GM18498 (cell line): Measurements from ENCODE around the gene PVRIG.
A peak's percentile ranks its signal among the peaks of the same experiment; 100 is the strongest.
"Not testable (repeated sequence)": the region's sequence is repeated elsewhere in the genome, so short reads cannot be mapped to it uniquely, and the experiment has no call there.

ENCODE experiments used
- ATAC-seq: cut with Tn5 transposase; IDR thresholded peaks from one replicate; pipeline ENCODE4 v1.9.1; 2021; ENCODE audit warnings: mild to moderate bottlenecking, moderate library complexity; ENCODE audit not compliant: unreplicated experiment

The PVRIG gene

GRCh38 chr7:100224891-100225290 is 5.1 kb downstream of the PVRIG start:
- ATAC-seq, result not testable (repeated sequence)

- not testable (repeated sequence) for ATAC-seq
These were observed 15.0 kb downstream of the PVRIG start for GRCh38 chr7:100234660-100235317.

- ATAC-seq, result not testable (repeated sequence)
These were observed 20.2 kb downstream of the PVRIG start for GRCh38 chr7:100239975-100240374.

GRCh38 chr7:100243385-100243784 is 23.6 kb downstream of the PVRIG start:
- peak; percentile 68 for ATAC-seq

- ATAC-seq, result not testable (repeated sequence)
These were observed 25.3 kb downstream of the PVRIG start for GRCh38 chr7:100244988-100245605.

- ATAC-seq, result not testable (repeated sequence)
These were observed 26.5 kb downstream of the PVRIG start for GRCh38 chr7:100246121-100246864.

- not testable (repeated sequence) for ATAC-seq
These were observed 27.1 kb downstream of the PVRIG start for GRCh38 chr7:100246865-100247137.

GRCh38 chr7:100247152-100247757 is 27.5 kb downstream of the PVRIG start:
- ATAC-seq, result no peak

- no peak for ATAC-seq
These were observed 28.7 kb downstream of the PVRIG start for GRCh38 chr7:100248483-100248882.

- no peak for ATAC-seq
These were observed 37.3 kb downstream of the PVRIG start for GRCh38 chr7:100257017-100257416.

GRCh38 chr7:100259984-100260383 is 40.2 kb downstream of the PVRIG start:
- ATAC-seq, result not testable (repeated sequence)

- ATAC-seq, result not testable (repeated sequence)
These were observed 43.1 kb downstream of the PVRIG start for GRCh38 chr7:100262896-100263295.

GRCh38 chr7:100264223-100264622 is 44.5 kb downstream of the PVRIG start:
- ATAC-seq, result not testable (repeated sequence)

- ATAC-seq, result not testable (repeated sequence)
These were observed 45.0 kb downstream of the PVRIG start for GRCh38 chr7:100264669-100265165.

GRCh38 chr7:100265851-100266250 is 46.1 kb downstream of the PVRIG start:
- ATAC-seq, result not testable (repeated sequence)

- no peak for ATAC-seq
These were observed 47.0 kb downstream of the PVRIG start for GRCh38 chr7:100266576-100267354.

GRCh38 chr7:100267648-100268047 is 47.9 kb downstream of the PVRIG start:
- ATAC-seq, result no peak

GRCh38 chr7:100268882-100269281 is 49.1 kb downstream of the PVRIG start:
- ATAC-seq, result not testable (repeated sequence)

GRCh38 chr7:100269306-100270045 is 49.7 kb downstream of the PVRIG start:
- ATAC-seq, result not testable (repeated sequence)
